Activated gamma-delta T cell treated with Interleukin-2 at 50 U/mL for 16 hours (primary cell): Measurements from ENCODE around the gene PLXDC2.

Source experiments
- DNase-seq: peaks from one replicate; pipeline ENCODE4 v3.0.0-alpha.2; 2020

PLXDC2 gene

DNA sequence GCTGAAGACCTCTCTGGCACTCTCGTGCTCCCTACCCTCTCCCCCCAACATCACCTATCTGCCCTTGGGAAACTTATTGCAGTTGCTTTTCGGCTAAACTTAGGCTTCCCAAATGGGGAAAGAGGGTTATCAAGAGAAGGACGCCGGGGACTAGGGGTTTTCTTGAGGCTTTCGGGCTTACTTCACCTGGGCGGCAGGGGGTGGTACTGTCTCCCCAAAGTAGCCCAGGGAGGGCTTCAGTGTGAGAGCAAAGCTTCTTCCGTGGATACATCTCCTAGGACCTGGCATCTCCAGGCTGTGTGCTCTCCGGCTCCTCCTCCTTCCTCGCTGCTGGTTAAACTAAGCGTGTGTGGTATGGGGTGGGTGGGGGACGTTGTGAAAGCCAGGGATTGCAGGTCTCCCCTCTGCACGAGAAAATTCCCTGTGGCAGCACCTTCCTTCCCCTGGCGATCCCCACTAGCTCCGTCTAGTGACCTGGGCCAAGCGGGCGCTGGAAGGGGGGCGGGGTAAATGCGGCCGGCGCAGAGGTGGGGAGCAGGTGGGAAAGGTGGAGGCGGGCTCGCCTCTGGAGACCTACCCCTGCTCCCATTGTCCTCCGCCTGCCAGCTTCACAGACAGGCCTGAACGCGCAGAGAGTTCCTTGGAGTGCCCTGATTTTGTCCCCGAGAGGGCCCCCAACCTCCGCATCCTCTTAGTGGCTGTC is 1.1 kb downstream of the PLXDC2 start:
- no peak for DNase-seq

DNA sequence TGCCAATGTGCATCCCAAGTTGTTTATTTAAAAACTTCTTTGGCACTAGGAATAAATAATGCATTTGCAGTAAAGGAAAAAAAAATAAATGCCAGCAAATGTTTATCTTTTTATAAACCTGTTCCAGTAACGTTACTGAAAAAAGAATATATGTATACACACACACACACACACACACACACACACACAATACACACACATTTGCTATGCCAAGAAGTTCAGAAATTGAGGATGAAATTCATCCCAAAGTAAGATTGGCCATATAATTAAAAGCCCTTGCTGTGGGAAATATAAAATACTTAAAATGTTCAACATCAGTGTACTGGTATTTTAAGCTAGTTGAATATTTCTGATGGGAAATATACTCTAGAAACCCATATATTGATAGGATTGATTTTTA is 2.6 kb downstream of the PLXDC2 start:
- DNase-seq = no peak

DNA sequence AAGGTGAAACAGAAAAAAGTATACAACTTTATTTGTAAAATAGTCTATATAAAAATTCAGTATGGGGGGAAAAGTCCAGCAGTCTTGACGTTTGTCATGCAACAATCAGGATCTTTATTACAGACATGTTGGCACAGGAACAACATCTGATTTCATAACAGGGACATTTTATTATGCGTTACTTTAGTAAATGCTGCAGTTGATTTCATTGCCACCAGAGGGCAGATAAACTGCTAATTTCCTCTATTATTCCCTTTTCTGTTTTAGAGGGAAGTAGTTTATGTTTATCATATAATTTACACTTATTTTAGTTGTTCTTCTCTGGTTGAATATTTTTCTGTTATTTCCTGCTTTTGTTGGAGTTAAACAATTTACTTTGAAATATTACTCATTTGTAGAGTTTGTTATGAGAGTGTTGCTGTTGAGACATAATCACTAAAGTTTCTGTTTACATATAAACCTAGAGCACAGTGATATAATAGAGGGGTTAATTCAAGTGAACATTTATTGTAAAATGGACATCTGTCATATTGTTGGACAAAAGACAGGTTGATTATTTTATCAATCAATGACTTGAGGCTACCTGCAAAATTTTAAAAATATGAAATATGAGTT is 3.3 kb downstream of the PLXDC2 start:
- DNase-seq = no peak

DNA sequence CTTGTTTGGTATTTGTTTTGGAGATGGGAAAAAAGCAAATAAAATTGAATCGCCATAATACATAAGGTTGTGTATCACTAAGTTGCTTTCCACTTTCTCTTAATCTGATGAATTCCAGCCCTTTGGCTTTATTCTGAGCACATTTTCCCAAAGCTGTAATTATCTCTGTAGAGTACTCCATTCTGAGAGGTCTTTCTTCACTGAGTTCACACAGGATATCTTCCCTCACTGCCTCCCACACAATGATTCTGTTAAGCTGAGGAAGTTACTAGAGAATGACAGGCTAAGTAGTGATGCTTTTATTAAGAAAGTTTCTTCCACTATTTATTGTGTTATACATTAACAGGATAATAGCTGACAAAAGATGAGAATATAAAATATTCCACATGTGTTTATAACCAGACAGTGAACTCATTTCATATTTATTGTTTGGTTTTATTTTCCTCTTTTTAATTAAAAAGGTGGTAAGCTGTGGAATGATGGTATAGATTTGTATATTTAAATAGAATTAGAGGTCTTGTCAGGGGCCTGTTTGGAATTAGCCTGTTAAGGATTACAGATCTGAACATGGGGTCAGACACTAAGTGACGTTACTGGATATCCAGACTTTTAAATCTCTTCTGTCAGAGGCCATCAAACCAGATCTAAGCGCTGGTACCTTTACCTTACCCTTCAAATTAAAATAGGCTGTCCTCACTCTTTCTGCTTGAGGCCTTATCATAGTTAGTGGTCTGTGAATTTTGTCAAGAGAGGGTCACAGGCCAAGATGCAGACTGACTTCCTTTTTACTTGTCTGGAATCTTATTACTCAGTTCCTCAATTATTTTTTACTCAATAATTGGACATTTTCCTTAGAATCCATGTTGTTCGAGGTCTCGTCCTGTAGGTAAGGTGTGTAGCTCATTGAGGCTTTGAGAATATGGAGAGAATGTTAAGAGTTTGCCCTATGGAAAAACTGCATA is 8.4 kb downstream of the PLXDC2 start:
- DNase-seq = no peak

- DNase-seq = no peak
Observed at GRCh38 chr10:19825700-19826099, 9.5 kb downstream of the PLXDC2 start.

DNA sequence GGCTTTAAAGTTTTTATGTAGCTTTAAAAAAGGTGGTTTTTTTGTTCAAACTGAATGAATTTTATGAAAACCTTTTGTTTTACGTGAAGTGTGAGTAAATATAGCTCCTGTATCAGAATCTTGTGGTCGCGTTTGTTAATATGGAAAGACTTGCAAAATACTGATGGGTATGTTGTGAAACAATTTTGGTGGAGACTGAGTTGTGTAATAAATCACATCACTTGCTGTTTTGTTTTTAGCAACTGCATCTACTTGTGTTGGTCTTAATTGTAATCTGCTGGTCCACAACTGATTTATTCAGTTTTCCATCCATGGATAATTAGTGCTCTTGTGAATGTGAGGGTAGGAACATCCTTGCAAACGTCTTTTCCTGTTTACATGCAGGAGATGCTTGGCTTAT is 10.5 kb downstream of the PLXDC2 start:
- no peak for DNase-seq

DNA sequence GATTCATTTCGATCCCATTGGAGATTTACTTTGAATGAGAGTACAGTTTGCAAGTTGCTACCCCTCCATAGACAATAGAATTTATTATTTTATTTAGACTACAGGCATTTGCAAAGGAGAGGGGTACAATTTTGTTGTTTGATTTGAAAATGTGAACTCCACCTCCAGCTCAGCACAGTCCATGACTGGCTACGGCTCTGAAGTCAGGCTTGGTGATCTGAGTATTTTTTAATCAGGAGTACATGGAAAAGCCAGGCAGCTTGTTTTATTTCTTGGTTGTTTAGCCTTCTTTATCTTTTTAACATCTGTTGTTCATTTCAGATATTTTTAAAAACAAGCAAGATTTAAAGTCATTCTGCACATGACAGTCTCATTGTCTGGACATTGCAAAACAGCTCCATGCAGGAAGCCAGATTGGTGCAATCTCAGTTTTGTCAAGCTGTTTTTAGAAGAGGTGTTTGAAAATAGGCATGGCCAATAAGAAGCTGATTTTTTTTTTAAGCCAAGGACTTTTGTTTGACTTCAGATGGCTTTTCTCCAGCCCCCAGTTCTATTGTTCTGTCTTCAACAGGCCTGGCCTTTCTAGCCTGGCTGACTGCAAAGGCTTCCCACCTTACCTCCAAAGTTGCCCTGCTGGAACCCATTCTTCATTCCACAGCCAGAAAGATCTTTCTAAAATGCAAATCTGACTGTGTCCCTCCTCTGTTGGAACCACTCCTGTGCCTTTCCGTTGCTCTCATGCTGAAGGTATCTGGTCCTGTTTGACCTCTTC is 12.2 kb downstream of the PLXDC2 start:
- DNase-seq = no peak

GRCh38 chr10:19832699-19833098 is 16.5 kb downstream of the PLXDC2 start:
- no peak for DNase-seq

DNA sequence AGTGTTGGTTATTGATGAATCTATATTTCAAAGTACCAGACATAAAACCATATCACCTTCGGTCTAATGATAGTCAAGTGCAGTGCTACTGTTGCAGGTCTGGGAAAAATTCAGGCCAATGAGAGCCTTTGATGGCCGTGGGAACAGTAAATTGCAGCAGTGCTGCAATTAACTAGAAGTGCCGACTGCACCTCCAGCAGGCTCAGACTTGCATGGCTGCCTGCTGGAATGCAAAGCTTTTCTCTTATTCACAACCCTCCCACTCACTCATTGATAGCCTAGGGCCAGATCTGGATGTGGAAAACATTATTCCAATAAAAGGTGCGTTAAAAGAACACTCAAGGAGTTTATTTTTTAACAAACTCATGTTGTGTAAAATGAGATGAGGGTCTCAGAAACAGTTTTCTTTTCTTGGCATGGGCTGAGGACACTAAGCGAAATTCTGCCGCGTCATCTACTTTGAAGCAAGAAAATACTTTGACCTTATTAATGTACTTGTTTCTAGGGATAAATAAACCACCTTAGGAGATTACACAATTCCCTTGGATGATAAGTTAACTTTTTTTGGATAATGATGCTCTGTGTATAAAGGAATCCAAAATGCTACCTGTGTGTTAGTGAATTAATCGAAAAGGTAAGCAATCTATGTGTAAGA is 17.1 kb downstream of the PLXDC2 start:
- DNase-seq = no peak

- DNase-seq = no peak
Observed at GRCh38 chr10:19835952-19836351, 19.7 kb downstream of the PLXDC2 start.

DNA sequence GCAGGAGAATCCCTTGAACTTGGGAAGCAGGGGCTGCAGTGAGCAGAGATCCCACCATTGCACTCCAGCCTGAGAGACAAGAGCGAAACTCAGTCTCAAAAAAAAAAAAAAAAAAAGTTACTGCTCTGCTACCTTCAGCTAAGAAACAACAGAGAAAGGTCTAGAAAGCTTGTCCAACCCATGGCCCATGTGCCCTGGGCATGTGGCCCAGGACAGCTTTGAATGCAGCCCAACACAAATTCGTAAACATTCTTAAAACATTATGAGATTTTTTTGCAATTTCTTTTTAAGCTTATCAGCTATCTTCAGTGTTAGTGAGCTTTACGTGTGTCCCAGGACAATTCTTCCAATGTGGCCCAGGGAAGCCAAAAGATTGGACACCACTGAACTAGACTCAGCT is 22.9 kb downstream of the PLXDC2 start:
- no peak for DNase-seq

GRCh38 chr10:19839552-19839951 is 23.3 kb downstream of the PLXDC2 start:
- DNase-seq = no peak

DNA sequence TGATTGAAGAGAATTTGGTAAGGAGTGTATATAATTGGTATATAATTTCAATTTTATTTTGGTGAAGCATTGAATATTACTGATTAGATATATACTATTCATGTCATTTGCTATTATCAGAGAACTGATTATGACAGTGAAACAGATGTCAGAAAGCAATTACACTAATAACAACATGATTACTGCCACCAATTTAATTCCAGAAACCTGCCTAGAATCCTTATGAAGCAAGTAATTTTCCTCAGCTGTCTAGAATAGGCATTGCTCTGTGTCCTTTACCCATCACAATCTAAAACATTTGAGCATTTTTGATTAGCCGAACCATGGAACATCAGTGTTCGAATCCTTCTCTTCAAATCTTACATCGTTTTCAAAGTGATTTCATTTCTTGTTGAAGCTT is 24.5 kb downstream of the PLXDC2 start:
- DNase-seq = no peak

DNA sequence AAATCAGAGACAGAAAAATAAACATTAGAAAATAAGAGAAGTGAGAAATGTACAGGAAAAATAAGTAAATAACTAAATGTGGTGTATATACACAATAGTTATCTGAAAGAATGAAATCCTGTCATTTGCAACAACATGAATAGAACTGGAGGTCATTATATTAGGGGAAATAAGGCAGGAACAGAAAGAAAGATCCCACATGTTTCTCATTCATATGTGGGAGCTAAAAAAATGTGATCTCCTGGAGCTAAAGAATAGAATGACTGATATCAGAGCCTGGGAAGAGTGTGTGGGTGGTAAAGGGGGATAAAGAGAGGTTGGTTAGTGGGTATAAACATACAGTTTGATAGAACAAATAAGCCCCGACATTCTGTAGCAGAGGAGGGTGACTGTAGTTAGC is 27.3 kb downstream of the PLXDC2 start:
- DNase-seq = no peak

- no peak for DNase-seq
Observed at GRCh38 chr10:19845503-19846368, 29.5 kb downstream of the PLXDC2 start.

DNA sequence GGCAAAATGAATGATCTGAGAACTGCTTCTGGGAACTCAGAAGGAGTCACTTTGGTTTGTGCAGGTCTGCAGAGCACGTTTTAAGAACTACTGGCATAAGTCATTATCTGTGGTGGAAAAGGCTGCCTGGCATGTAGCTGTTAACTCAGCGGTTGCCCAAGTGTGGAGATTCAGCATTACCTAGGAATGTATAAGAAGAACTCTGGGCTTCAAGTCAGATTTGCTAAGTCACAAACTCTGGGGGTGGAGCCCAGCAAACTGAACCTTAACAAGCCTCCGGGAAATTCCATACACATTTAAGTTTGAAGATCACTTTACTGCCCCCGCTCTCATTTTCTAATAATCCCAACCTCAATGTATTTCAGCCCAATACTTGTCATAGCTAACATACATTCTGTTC is 31.1 kb downstream of the PLXDC2 start:
- no peak for DNase-seq

DNA sequence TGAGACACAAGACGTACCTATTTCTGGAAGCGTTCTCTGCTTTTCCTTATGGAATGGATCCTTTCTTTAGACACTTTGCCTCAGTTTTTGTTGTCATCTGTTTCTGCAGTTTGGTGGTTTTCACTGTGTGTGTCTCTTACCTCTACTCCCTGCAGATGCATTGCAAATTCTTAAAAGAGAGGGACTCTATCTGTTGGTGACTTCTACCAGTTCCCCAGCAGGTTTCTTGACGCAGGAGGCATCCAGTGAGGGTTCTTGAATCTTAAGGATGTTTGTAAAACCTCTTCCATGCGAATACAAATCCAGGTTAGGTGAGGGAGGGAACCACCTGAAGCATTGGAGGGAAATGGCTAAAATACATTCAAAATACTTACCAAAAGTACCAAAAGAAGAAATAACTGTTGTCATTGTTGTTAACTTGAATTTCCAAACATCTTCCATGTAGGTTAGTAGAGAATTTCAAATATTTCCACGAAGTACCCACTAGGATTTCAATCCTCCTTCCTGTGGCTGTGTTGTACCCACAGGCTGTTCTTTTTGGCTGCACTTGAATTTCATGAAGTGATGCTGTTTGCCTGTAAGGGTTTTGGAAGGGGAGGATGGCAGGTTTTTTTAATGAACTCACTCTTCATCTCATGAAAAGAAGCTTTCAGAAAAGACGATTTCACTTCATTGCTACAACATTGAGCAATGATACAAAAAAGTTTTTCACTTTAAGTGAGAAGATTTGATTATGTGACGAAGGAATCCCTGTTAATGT is 32.2 kb downstream of the PLXDC2 start:
- DNase-seq = no peak

DNA sequence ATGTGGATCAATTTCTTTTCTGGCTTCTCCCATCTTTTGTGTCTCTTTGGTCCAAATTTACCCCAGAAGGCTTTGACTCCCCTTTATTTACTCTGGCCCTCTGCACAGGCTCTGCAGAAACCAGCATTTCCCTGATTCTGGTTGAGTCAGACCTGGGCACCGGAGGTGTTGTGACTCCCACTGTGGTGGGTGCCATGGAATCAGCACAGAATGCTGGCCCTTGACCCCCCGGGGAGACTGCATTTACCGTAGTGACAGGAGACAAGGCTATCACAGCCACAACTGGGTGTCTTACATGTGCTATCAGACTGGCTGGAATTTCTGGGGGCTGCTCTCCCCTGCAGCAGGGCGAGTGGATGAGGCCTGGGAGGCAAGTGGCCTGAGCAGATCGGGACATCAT is 37.6 kb downstream of the PLXDC2 start:
- DNase-seq = no peak

DNA sequence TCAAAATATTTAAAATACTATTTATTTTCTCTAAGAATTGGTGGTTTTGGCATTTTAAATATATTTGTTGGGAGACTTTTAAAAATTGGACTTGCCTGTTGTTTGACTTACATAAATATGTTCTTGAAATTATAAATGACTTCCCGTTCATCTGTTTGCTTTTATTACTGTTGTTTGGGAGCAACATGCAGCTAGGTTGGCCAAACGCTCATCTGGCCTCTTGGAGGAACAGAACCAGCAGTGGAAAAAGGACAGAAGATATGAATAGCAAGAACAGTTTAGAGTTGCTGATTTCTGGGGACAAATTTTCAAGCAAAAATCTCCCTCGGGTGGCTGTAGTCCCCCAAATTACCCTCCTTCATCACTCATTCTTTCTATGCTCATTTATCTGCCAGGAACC is 41.6 kb downstream of the PLXDC2 start:
- DNase-seq = no peak

DNA sequence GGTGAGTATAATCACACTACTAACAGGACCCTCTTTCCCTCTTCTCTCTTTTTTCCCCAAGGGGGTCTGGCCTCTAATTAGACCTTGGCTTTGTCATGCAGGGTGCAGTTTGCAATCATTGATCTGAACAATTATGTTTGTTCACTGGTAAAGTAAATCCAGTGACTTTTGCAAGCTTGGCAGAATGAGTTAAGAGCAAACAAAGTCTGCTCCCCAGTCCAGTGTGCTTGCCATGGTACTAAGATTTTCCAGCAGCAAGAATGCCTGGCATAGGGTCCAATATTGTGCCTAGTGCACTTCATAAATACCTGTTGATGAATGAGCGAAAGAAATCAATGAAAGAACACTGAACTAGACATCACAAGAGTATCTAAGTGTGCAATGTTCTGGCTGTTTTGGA is 43.9 kb downstream of the PLXDC2 start:
- DNase-seq = no peak
